Left ventricle myocardium inferior (tissue), 1 donor: ENCODE data around the gene TFEB. TPM values are rescaled to one million over a fixed set of nuclear protein-coding genes. Genes with fewer than 3 reads are reported as not detected.
A peak's percentile ranks its signal among the peaks of the same experiment; 100 is the strongest.

ENCODE experiments used
- DNase-seq: peaks from one replicate; pipeline ENCODE4 v3.0.0-alpha.2; 2020
- H3K27ac ChIP-seq: fragments of 200-600 bp; replicated peaks from 2 replicates; pipeline ENCODE4 v1.8.0; 2021
- H3K27me3 ChIP-seq: fragments of 200-600 bp; 2 replicates; pipeline ENCODE4 v1.8.0; 2021; ENCODE audit warnings: low read depth
- H3K36me3 ChIP-seq: fragments of 200-600 bp; 2 replicates; pipeline ENCODE4 v1.8.0; 2021
- H3K4me1 ChIP-seq: fragments of 200-600 bp; 2 replicates; pipeline ENCODE4 v1.8.0; 2021
- H3K4me3 ChIP-seq: fragments of 200-600 bp; 2 replicates; pipeline ENCODE4 v1.8.0; 2021; ENCODE audit warnings: mild to moderate bottlenecking, moderate library complexity
- H3K9me3 ChIP-seq: fragments of 200-600 bp; replicated peaks from 2 replicates; pipeline ENCODE4 v1.8.0; 2021
- CTCF ChIP-seq: fragments of 200-600 bp; IDR thresholded peaks from 2 replicates; pipeline ENCODE4 v1.8.0; 2021; ENCODE audit warnings: antibody characterized with exemption, mild to moderate bottlenecking, borderline replicate concordance
- intact Hi-C: fragments of 100-400 bp; cut with micrococcal nuclease; formaldehyde crosslinking; loops from one replicate; pipeline ENCODE4 v1.11.0; 2022
- total RNA-seq: library from RNA; stranded (reverse); fragmentation: NEBNext Ultra II Directional; extraction: Animal tissue kit (Norgen Biotek cat#: 25700); gene quantifications from one replicate; pipeline ENCODE4 v1.2.1, GENCODE V29; 2021
- donor health status: DM: no; HTN: yes; CAD: no; lungs with severe emphysema.

TFEB gene
- total RNA-seq, 1 donor from 2014 or later, result 39.9 TPM

DNA sequence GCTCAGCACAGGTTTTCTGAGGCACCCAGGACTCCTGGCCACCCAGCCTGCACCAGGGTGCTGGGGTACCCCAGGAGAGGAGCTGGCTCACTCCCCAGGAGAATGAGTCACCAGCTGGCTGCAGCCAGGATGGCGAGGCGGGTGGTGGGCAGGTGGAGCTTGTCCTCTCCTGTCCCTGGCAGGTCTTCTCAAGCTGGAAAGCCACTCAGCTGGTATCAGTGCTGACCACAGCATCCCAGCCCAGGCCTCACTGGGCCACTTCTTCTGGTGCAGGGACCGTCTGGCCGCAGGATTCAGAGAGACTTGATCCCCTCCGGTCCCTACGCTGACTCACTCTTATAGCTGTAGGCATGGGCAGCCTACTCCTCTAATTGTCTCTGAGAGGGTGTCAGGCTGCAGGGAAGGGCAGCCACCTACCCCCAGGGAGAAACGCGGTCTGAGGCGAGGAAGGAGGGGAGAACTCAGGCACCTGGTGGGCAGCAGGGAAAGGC, 22.2 kb downstream of the TFEB start:
- no peak for TF ChIP-seq CTCF
- Histone ChIP-seq H3K27me3 (no peaks in the 10 kb centered on the region), H3K4me1 (peaks cover 100% of the 10 kb centered on the region), H3K4me3 (peak overlapping the region; percentile 22), H3K27ac (peak overlapping the region; percentile 92), H3K36me3 (no peaks in the 10 kb centered on the region), H3K9me3 (no peaks in the 10 kb centered on the region)
- intact Hi-C loops, result no loop called here
- DNase-seq, result peak; percentile 70

- H3K36me3 ChIP-seq, result no peaks in the 10 kb centered on the region
- intact Hi-C loops, result no loop called here
- TF ChIP-seq CTCF, result peak; percentile 20
- no peaks in the 10 kb centered on the region for H3K27me3 ChIP-seq
- peak overlapping the region; percentile 92 for H3K27ac ChIP-seq
- peaks cover 100% of the 10 kb centered on the region for H3K4me1 ChIP-seq
- peak; percentile 80 for DNase-seq
- no peaks in the 10 kb centered on the region for H3K9me3 ChIP-seq
- H3K4me3 ChIP-seq, result peak overlapping the region; percentile 22
These were observed 22.7 kb downstream of the TFEB start for GRCh38 chr6:41712651-41713103.

- Histone ChIP-seq H3K36me3 (no peaks in the 10 kb centered on the region), H3K27me3 (no peaks in the 10 kb centered on the region), H3K4me1 (peaks cover 100% of the 10 kb centered on the region), H3K27ac (peak overlapping the region; percentile 92), H3K9me3 (no peaks in the 10 kb centered on the region), H3K4me3 (no peak overlapping the region)
- intact Hi-C loops, result no loop called here
- no peak for DNase-seq
- TF ChIP-seq CTCF, result no peak
These were observed 23.9 kb downstream of the TFEB start for GRCh38 chr6:41711323-41712038.

DNA sequence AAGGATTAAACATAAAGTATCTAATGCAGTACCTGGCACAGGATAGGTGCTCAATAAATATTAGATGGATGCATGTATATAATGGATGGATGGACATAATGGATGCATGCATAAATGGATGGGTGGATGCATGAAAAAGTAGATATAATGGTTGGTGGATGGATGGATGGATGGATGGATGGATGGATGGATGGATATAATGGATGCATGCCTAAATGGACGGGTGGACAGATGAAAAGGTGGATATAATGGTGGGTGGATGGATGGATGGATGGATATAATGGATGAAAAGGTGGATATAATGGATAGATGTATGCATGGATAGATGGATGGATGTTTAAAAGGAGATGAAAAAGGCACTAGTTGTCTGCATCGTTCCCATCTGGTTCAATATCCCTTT, 26.0 kb downstream of the TFEB start:
- H3K27ac ChIP-seq, result no peak overlapping the region
- H3K27me3 ChIP-seq, result no peaks in the 10 kb centered on the region
- no peaks in the 10 kb centered on the region for H3K9me3 ChIP-seq
- no peak overlapping the region for H3K4me3 ChIP-seq
- H3K4me1 ChIP-seq, result peaks cover 100% of the 10 kb centered on the region
- DNase-seq, result no peak
- TF ChIP-seq CTCF, result no peak
- H3K36me3 ChIP-seq, result no peaks in the 10 kb centered on the region
- intact Hi-C loops, result no loop called here

DNA sequence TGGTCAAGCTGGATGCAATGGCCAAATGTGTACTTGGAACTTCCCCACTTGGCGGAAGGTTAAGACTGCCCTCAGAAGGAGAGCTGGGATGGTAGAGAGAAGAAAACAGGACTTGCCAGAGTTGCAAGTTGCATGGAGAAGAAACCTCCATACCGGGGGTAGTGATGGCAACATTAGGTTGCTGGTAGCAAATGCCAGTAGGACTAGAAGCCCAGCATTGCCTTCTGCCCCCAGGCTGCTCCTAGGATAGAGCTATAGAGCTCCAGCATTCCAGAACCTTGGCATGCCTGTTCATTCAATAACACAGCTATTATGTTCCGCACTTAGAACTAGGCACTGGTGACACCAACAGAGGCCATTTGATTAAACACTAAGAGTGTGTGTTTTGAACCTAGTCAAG, 26.6 kb downstream of the TFEB start:
- no peak overlapping the region for H3K4me3 ChIP-seq
- TF ChIP-seq CTCF, result no peak
- DNase-seq, result no peak
- no peaks in the 10 kb centered on the region for H3K9me3 ChIP-seq
- intact Hi-C loops, result no loop called here
- H3K27me3 ChIP-seq, result no peaks in the 10 kb centered on the region
- H3K36me3 ChIP-seq, result no peaks in the 10 kb centered on the region
- H3K4me1 ChIP-seq, result peaks cover 100% of the 10 kb centered on the region
- peak overlapping the region; percentile 90 for H3K27ac ChIP-seq
